Adrenal gland (tissue), 12 donors: ENCODE measurements around the gene PHF24. TPM values are rescaled to one million over a fixed set of nuclear protein-coding genes. Genes with fewer than 3 reads are reported as not detected.

Experiments used
- DNase-seq, 7 donors: peaks; one replicate each; pipeline ENCODE4 v3.0.0-alpha.2; 2019 to 2020
- H3K27ac ChIP-seq, 5 donors: fragments of 200-600 bp; sonication (generic) in 4 of 5; 1 replicate in 3 of 5; 2 replicates in 2 of 5; pipeline versions ENCODE4 v1.5.1 to v1.8.0; 2016 to 2020; ENCODE audit warnings: mild to moderate bottlenecking in 1 of 5
- H3K27me3 ChIP-seq: fragments of 200-600 bp; 2 replicates; pipeline ENCODE4 v1.8.0; 2021
- H3K36me3 ChIP-seq, 2 donors: fragments of 200-600 bp; replicated peaks in 1 of 2; 1 replicate in 1 of 2; 2 replicates in 1 of 2; pipeline versions ENCODE4 v1.5.1 to v1.8.0; 2018 to 2022
- H3K4me1 ChIP-seq, 2 donors: fragments of 200-600 bp; replicated peaks in 1 of 2; 1 replicate in 1 of 2; 2 replicates in 1 of 2; pipeline versions ENCODE4 v1.5.1 to v1.8.0; 2018 to 2021
- H3K4me3 ChIP-seq, 4 donors: fragments of 200-600 bp; sonication (generic) in 3 of 4; one replicate each; pipeline ENCODE4 v1.5.1; 2016 to 2018
- H3K9me3 ChIP-seq, 3 donors: fragments of 200-600 bp; sonication (generic) in 1 of 3; replicated peaks in 1 of 3; 1 replicate in 2 of 3; 2 replicates in 1 of 3; pipeline versions ENCODE4 v1.5.1 to v1.8.0; 2016 to 2021
- POLR2A ChIP-seq, 2 donors: fragments of 450-650 bp; IDR thresholded peaks; one replicate each; pipeline ENCODE4 v1.6.1; 2017; ENCODE audit warnings: antibody characterized with exemption in 2 of 2, mild to moderate bottlenecking in 2 of 2, moderate library complexity in 1 of 2
- WGBS, 4 donors: extraction: QIAGEN DNeasy Blood & Tissue Kit in 2 of 4; methylation state at CpG; one replicate each; pipeline versions ENCODE4 v1.1.5 to v1.1.7; 2013 to 2017; 5-methylcytosine and 5-hydroxymethylcytosine counted together
- intact Hi-C, 2 donors: fragments of 100-400 bp; cut with DNase I; formaldehyde crosslinking; loops; one replicate each; pipeline versions ENCODE4 v1.14.1 to v1.15.0; 2022 to 2023
- polyA plus RNA-seq, 3 donors: library from polyadenylated mRNA; stranded (reverse); fragments of 200-250 nt in 2 of 3; fragments of 350-450 nt in 1 of 3; fragmentation: Illumina TruSeq in 1 of 3; extraction: RNeasy Lipid Tissue Mini Kit (QIAGEN cat#74804) in 1 of 3; gene quantifications; one replicate each; pipeline ENCODE4 v1.2.3, GENCODE V29; 2013 to 2014
- total RNA-seq, 9 donors: library from RNA; depleted of rRNA in 4 of 9; stranded (reverse); fragments of >200 nt in 4 of 9; fragments of 120-200 nt in 1 of 9; fragmentation: NEBNext Ultra II Directional in 1 of 9; extraction: Animal tissue kit (Norgen Biotek cat#: 25700) in 1 of 9; gene quantifications; one replicate each; pipeline versions ENCODE4 v1.1.0 to v1.2.4, GENCODE V29; 2013 to 2023
- TF ChIP-seq, protein P1 (sequence below), 6 experiments: fragments of 450-650 bp in 4 of 6; fragments of 200-600 bp in 2 of 6; sonication (generic) in 1 of 6; IDR thresholded peaks; 1 replicate in 5 of 6; 2 replicates in 1 of 6; pipeline versions ENCODE4 v1.5.1 to v1.8.0; 2016 to 2021; ENCODE audit warnings: antibody characterized with exemption in 6 of 6, mild to moderate bottlenecking in 2 of 6, moderate library complexity in 1 of 6
- donor health status: healthy with polysubstance abuse.
- donor health status: Bipolar disorder and iron deficiency.
- donor health status: DM: yes; HTN: yes; CAD: no.
- donor health status: DM: no; HTN: no; CAD: no.
- donor health status: DM: no; HTN: no; CAD: no.
- donor health status: DM: yes; HTN: yes; CAD: no.

PHF24 gene
- total and polyA plus RNA-seq, 12 donors: 0.09 to 1.7 (median 0.16) TPM; not detected in 1

DNA sequence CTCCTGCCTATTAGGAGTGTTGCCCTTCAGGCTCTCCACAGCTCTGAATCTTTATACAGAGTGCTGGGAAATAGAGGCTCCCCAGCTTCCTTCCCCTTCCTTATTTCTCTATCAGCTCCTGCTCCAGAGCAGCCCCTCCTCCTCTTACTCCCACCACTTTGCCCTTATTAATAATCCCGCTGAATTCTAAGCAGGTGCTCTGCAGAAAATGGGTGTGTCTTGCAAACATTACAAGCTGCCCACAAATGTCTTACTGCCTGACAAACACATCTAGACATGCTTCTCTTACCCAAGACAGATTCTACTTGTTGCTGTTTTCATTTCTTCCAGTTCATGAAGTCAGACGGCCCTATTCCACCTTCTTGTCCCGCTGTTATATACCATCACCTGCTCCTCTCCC, 6.4 kb downstream of the PHF24 start:
- Histone ChIP-seq H3K9me3 (no peaks in the 10 kb centered on the region), H3K36me3 (no peaks in the 10 kb centered on the region), H3K4me3 (no peak overlapping the region), H3K27ac (no peak overlapping the region), H3K4me1 (no peaks in the 10 kb centered on the region), H3K27me3 (peaks cover 21% of the 10 kb centered on the region)
- intact Hi-C loops: no loop called here
- no peak for DNase-seq
- 62 to 77% (median 70%) methylated on average over 3 of the region's 3 CpGs for WGBS, 4 donors
- TF ChIP-seq, protein P1, sequence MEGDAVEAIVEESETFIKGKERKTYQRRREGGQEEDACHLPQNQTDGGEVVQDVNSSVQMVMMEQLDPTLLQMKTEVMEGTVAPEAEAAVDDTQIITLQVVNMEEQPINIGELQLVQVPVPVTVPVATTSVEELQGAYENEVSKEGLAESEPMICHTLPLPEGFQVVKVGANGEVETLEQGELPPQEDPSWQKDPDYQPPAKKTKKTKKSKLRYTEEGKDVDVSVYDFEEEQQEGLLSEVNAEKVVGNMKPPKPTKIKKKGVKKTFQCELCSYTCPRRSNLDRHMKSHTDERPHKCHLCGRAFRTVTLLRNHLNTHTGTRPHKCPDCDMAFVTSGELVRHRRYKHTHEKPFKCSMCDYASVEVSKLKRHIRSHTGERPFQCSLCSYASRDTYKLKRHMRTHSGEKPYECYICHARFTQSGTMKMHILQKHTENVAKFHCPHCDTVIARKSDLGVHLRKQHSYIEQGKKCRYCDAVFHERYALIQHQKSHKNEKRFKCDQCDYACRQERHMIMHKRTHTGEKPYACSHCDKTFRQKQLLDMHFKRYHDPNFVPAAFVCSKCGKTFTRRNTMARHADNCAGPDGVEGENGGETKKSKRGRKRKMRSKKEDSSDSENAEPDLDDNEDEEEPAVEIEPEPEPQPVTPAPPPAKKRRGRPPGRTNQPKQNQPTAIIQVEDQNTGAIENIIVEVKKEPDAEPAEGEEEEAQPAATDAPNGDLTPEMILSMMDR (IDR thresholded peaks at IDR 0.05): no peak
- no peak for TF ChIP-seq POLR2A (IDR thresholded peaks at IDR 0.05)

DNA sequence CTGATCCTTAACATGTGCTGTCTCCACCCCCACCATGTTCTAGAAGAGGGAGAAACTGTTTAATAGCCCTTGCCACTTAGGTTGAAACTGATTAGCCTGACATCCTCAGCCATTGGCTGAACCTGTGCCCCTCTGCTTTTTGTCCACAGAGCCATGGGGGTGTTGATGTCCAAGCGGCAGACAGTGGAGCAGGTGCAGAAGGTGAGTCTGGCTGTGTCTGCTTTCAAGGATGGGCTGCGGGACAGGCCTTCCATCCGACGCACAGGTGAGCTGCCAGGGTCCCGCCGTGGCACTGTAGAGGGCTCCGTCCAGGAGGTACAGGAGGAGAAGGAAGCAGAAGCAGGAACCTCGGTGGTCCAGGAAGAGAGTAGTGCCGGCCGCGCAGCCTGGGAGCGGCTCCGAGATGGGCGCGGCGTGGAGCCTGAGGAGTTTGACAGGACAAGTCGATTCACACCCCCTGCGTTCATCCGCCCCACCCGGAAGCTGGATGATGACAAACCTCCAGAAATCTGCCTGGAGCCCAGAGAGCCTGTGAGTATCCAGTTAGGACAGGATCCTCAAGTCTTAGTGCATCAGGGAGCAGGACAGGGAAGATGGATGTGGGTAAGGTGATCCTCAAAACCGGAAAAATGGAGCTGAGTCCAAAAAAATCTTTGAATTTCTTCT, 13.2 kb downstream of the PHF24 start:
- WGBS, 4 donors: 89 to 92% (median 91%) methylated on average over 18 to 21 of the region's 21 CpGs
- Histone ChIP-seq H3K27me3 (peaks cover 8% of the 10 kb centered on the region), H3K27ac (no peak overlapping the region), H3K36me3 (no peaks in the 10 kb centered on the region), H3K4me1 (no peaks in the 10 kb centered on the region), H3K9me3 (no peaks in the 10 kb centered on the region), H3K4me3 (no peak overlapping the region)
- intact Hi-C loops: no loop called here
- no peak for DNase-seq
- TF ChIP-seq, protein P1 (IDR thresholded peaks at IDR 0.05): no peak
- TF ChIP-seq POLR2A (IDR thresholded peaks at IDR 0.05): no peak

DNA sequence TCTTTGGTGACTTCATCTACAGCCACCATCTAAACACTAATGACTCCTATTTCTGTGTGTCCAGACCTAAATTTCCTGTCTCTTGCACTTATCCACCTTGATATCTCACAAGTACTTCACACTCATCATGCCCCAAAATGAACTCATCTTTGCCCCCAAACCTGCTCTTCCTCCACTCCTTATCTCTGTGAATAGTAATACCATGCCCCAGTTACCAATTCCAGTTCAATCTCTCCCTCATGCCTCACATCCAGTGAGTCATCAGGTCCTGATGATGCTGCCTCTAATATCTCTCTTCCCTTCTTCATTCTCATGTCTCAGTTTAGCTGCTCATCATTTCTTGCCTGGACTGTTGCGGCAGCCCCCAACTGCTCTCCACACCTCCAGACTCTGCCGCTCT, 16.6 kb downstream of the PHF24 start:
- H3K27me3 ChIP-seq: no peaks in the 10 kb centered on the region
- whole genome bisulfite sequencing, 4 donors: 89 to 99% (median 92%) methylated on average over 2 of the region's 2 CpGs
- intact Hi-C loops: loop anchor here in 1 of 2 donors (5.0 kb wide), 1 partner anchor 77 kb away; a partner anchor contains a TSS
- H3K4me1 ChIP-seq: no peaks in the 10 kb centered on the region
- H3K4me3 ChIP-seq: no peak overlapping the region
- no peak for DNase-seq
- no peaks in the 10 kb centered on the region for H3K9me3 ChIP-seq
- H3K36me3 ChIP-seq: no peaks in the 10 kb centered on the region
- no peak overlapping the region for H3K27ac ChIP-seq
- TF ChIP-seq, protein P1 (IDR thresholded peaks at IDR 0.05): no peak
- TF ChIP-seq POLR2A (IDR thresholded peaks at IDR 0.05): no peak

DNA sequence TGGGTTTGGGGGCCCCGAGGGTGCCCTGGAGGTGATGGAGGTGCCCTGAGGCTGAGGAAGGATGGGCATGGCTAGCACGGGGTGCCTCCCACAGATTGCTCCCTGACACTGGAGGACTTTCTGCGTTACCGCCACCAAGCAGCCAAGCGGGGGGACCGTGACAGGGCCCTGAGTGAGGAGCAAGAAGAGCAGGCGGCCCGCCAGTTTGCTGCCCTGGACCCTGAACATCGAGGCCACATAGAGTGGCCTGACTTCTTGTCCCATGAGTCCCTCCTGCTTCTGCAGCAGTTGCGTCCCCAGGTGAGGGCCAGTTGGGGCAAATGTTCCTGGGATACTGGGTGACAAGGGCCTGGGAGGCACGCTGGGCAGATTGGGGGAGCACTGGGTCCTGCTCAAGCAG, 18.4 kb downstream of the PHF24 start:
- Histone ChIP-seq H3K4me1 (no peaks in the 10 kb centered on the region), H3K4me3 (no peak overlapping the region), H3K9me3 (no peaks in the 10 kb centered on the region), H3K27me3 (no peaks in the 10 kb centered on the region), H3K36me3 (no peaks in the 10 kb centered on the region), H3K27ac (no peak overlapping the region)
- no peak for DNase-seq
- TF ChIP-seq POLR2A (IDR thresholded peaks at IDR 0.05): no peak
- TF ChIP-seq, protein P1 (IDR thresholded peaks at IDR 0.05): no peak
- intact Hi-C loops: loop anchor here in 1 of 2 donors (5.0 kb wide), 1 partner anchor 79 kb away; a partner anchor contains a TSS
- 85 to 100% (median 92%) methylated on average over 1 to 11 of the region's 11 CpGs for WGBS, 4 donors
